Hematopoietic multipotent progenitor cell treated with erythropoietin and hydrocortisone succinate and interleukin-3 and kit ligand, for 15 days (in vitro differentiated cells): Measurements from ENCODE around the gene ST13.
"Not testable (repeated sequence)": the region's sequence is repeated elsewhere in the genome, so short reads cannot be mapped to it uniquely, and the experiment has no call there.

ENCODE experiments used
- DNase-seq: peaks from one replicate; pipeline ENCODE4 v3.0.0-alpha.2; 2015; ENCODE audit warnings: low spot score

The ST13 gene

DNA sequence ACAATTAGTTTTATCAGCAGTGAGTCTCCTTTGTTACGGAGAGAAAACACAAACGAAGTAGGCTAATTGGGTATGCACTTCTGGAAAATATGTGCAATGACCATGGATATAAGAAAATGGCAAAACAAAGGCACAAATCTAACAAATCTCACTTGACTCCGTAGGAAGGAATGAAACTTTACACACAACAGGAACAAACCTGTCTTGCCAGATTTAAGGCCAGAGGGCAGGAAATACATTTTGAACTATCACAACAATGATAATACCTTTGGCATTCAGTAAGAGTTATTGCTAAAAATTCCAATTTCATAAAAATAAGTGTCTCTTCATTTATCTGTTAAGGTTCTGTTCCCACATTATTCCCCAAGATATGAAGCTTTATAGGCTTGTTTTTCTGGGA, 73.9 kb downstream of the ST13 start:
- DNase-seq, result no peak

DNA sequence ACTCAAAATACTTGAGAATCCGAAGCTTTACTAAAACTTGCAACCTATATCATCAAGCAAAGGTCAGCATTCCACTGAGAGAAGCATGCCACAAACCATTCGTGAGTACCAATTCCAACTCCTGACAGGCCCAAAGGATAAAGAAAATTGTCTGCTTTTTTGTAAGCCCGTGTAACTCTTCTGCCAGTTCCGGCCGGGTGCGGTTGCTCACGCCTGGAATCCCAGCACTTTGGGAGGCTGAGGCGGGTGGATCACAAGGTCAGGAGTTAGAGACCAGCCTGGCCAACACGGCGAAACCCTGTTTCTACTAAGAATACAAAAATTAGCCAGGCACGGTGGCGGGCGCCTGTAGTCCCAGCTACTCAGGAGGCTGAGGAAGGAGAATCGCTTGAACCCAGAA, 74.7 kb downstream of the ST13 start:
- DNase-seq, result not testable (repeated sequence)
